WTC11 (cell line): Measurements from ENCODE around the gene CYSRT1. TPM values are rescaled to one million over a fixed set of nuclear protein-coding genes. Genes with fewer than 3 reads are reported as not detected.

Experiments used
- ATAC-seq: fragments of 200-7000 bp; cut with Tn5 transposase; 2 replicates; pipeline ENCODE4 v1.10.0; 2021; ENCODE audit warnings: mild to moderate bottlenecking, moderate library complexity
- CTCF ChIA-PET: fragments of 300-600 bp; sonication (Branson Sonifier 250); formaldehyde crosslinking; loops from one replicate; lab custom pipeline; 2021; ENCODE audit warnings: antibody characterized with exemption; lab: Charles Lee
- POLR2A ChIA-PET: fragments of 350-600 bp; sonication (Branson Sonifier 250); formaldehyde crosslinking; loops from one replicate; lab custom pipeline; 2021; ENCODE audit warnings: antibody characterized with exemption; lab: Charles Lee
- DNase-seq: peaks from one replicate; pipeline ENCODE4 v3.0.0; 2021; ENCODE audit warnings: low spot score
- H3K27ac Mint-ChIP-seq: 2 replicates; pipeline ENCODE4 v1.8.0; 2021; ENCODE audit warnings: mixed read lengths
- H3K27me3 Mint-ChIP-seq: 2 replicates; pipeline ENCODE4 v1.8.0; 2021; ENCODE audit warnings: low read depth, mild to moderate bottlenecking, moderate library complexity, mixed read lengths
- H3K36me3 Mint-ChIP-seq: 2 replicates; pipeline ENCODE4 v1.8.0; 2021; ENCODE audit warnings: mixed read lengths
- H3K4me1 Mint-ChIP-seq: 2 replicates; pipeline ENCODE4 v1.8.0; 2022; ENCODE audit warnings: mixed read lengths
- H3K4me3 Mint-ChIP-seq: 2 replicates; pipeline ENCODE4 v1.8.0; 2021; ENCODE audit warnings: mild to moderate bottlenecking, moderate library complexity, mixed read lengths
- H3K9me3 Mint-ChIP-seq: 2 replicates; pipeline ENCODE4 v1.8.0; 2021; ENCODE audit warnings: mixed read lengths
- ATF1 ChIP-seq: sonication (generic); formaldehyde crosslinking; IDR thresholded peaks from 2 replicates; pipeline ENCODE4 v1.8.1; 2023; ENCODE audit warnings: mild to moderate bottlenecking, moderate library complexity, missing genetic modification reagents
- CREM ChIP-seq: sonication (generic); formaldehyde crosslinking; IDR thresholded peaks from 2 replicates; pipeline ENCODE4 v1.8.1; 2022; ENCODE audit warnings: mild to moderate bottlenecking, missing genetic modification reagents, moderate library complexity
- ELF4 ChIP-seq: sonication (generic); formaldehyde crosslinking; IDR thresholded peaks from 2 replicates; pipeline ENCODE4 v1.8.1; 2022; ENCODE audit warnings: low read depth, mild to moderate bottlenecking, moderate library complexity, missing genetic modification reagents
- ETV6 ChIP-seq: sonication (generic); formaldehyde crosslinking; IDR thresholded peaks from 2 replicates; pipeline ENCODE4 v1.8.1; 2022; ENCODE audit warnings: mild to moderate bottlenecking, missing genetic modification reagents
- FOXJ3 ChIP-seq: sonication (generic); formaldehyde crosslinking; IDR thresholded peaks from 2 replicates; pipeline ENCODE4 v1.9.0; 2021; ENCODE audit warnings: missing genetic modification reagents, mild to moderate bottlenecking, borderline replicate concordance
- GTF2I ChIP-seq: fragments of 250-450 bp; sonication (Bioruptor Pico); conservative IDR thresholded peaks from 2 replicates; pipeline ENCODE4 v1.4.0; 2021; ENCODE audit warnings: mild to moderate bottlenecking
- MYBL2 ChIP-seq: sonication (generic); formaldehyde crosslinking; IDR thresholded peaks from 2 replicates; pipeline ENCODE4 v1.8.1; 2023; ENCODE audit warnings: mild to moderate bottlenecking, moderate library complexity, missing genetic modification reagents
- NR2C2 ChIP-seq: sonication (generic); formaldehyde crosslinking; IDR thresholded peaks from 2 replicates; pipeline ENCODE4 v1.8.0; 2022; ENCODE audit warnings: mild to moderate bottlenecking, missing genetic modification reagents
- RELA ChIP-seq: sonication (generic); formaldehyde crosslinking; IDR thresholded peaks from 2 replicates; pipeline ENCODE4 v1.8.1; 2022; ENCODE audit warnings: missing genetic modification reagents, mild to moderate bottlenecking, borderline replicate concordance
- SOX15 ChIP-seq: fragments of 250-450 bp; sonication (Bioruptor Pico); IDR thresholded peaks from 2 replicates; pipeline ENCODE4 v1.9.0; 2021; ENCODE audit warnings: mild to moderate bottlenecking
- TCF7 ChIP-seq: sonication (generic); formaldehyde crosslinking; IDR thresholded peaks from 2 replicates; pipeline ENCODE4 v1.8.0; 2022; ENCODE audit warnings: mild to moderate bottlenecking, low read depth, missing genetic modification reagents, moderate library complexity
- TEAD4 ChIP-seq: sonication (generic); formaldehyde crosslinking; IDR thresholded peaks from 2 replicates; pipeline ENCODE4 v1.8.0; 2022; ENCODE audit warnings: mild to moderate bottlenecking, missing genetic modification reagents
- TP53 ChIP-seq: sonication (generic); formaldehyde crosslinking; IDR thresholded peaks from 2 replicates; pipeline ENCODE4 v1.8.1; 2023; ENCODE audit warnings: mild to moderate bottlenecking, missing genetic modification reagents
- ZNF121 ChIP-seq: sonication (generic); formaldehyde crosslinking; IDR thresholded peaks from 2 replicates; pipeline ENCODE4 v1.8.0; 2023; ENCODE audit warnings: missing genetic modification reagents
- ZNF138 ChIP-seq: sonication (generic); formaldehyde crosslinking; conservative IDR thresholded peaks from 2 replicates; pipeline ENCODE4 v1.8.1; 2022; ENCODE audit warnings: mild to moderate bottlenecking, moderate library complexity, missing genetic modification reagents
- ZNF416 ChIP-seq: fragments of 250-450 bp; sonication (Bioruptor Pico); IDR thresholded peaks from 2 replicates; pipeline ENCODE4 v1.9.0; 2021; ENCODE audit warnings: mild to moderate bottlenecking, inconsistent platforms
- ZNF423 ChIP-seq: fragments of 250-450 bp; sonication (Bioruptor Pico); IDR thresholded peaks from 2 replicates; pipeline ENCODE4 v2.1.2; 2022; ENCODE audit warnings: mild to moderate bottlenecking, moderate library complexity
- ZNF671 ChIP-seq: fragments of 250-450 bp; sonication (Bioruptor Pico); IDR thresholded peaks from 2 replicates; pipeline ENCODE4 v1.8.0; 2021; ENCODE audit warnings: mild to moderate bottlenecking
- total RNA-seq: library from RNA; stranded (reverse); gene quantifications from 3 replicates; pipeline ENCODE4 v1.2.3, GENCODE V29; 2021
- TF ChIP-seq, protein P1 (sequence below): fragments of 250-450 bp; sonication (Bioruptor Pico); IDR thresholded peaks from 2 replicates; pipeline ENCODE4 v1.9.0; 2021; ENCODE audit warnings: moderate library complexity, mild to moderate bottlenecking, inconsistent platforms, borderline replicate concordance
- TF ChIP-seq, protein P2 (sequence below): sonication (generic); formaldehyde crosslinking; conservative IDR thresholded peaks from 2 replicates; pipeline ENCODE4 v1.8.1; 2023; ENCODE audit warnings: mild to moderate bottlenecking, low read depth, missing genetic modification reagents, moderate library complexity
- TF ChIP-seq, protein P3 (sequence below): fragments of 250-450 bp; sonication (Bioruptor Pico); IDR thresholded peaks from 2 replicates; pipeline ENCODE4 v2.1.2; 2022; ENCODE audit warnings: mild to moderate bottlenecking, moderate library complexity
- TF ChIP-seq, protein P4 (sequence below): sonication (generic); formaldehyde crosslinking; IDR thresholded peaks from 2 replicates; pipeline ENCODE4 v1.8.0; 2023; ENCODE audit warnings: missing genetic modification reagents, mild to moderate bottlenecking, borderline replicate concordance
- TF ChIP-seq, protein P5 (sequence below): fragments of 250-450 bp; sonication (Bioruptor Pico); IDR thresholded peaks from 2 replicates; pipeline ENCODE4 v1.9.0; 2021; ENCODE audit warnings: mild to moderate bottlenecking, borderline replicate concordance

CYSRT1 gene
- total RNA-seq, 1 experiment from 2014 or later: 3.5 TPM

GRCh38 chr9:137219757-137220316 is 5.1 kb upstream of the CYSRT1 start (continued):
- no peak for TF ChIP-seq ZNF423
- TF ChIP-seq RELA: no peak
- TF ChIP-seq GTF2I (CRISPR knock-in tag): no peak
- TF ChIP-seq FOXJ3: no peak
- TF ChIP-seq ZNF138 (CRISPR knock-in tag): no peak
- TF ChIP-seq, protein P1, sequence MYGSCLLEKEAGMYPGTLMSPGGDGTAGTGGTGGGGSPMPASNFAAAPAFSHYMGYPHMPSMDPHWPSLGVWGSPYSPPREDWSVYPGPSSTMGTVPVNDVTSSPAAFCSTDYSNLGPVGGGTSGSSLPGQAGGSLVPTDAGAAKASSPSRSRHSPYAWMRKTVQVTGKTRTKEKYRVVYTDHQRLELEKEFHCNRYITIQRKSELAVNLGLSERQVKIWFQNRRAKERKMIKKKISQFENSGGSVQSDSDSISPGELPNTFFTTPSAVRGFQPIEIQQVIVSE (CRISPR knock-in tag): no peak
- TF ChIP-seq ZNF416 (CRISPR knock-in tag): no peak
- no peak for TF ChIP-seq ELF4 (CRISPR knock-in tag)

GRCh38 chr9:137220317-137221094 is 4.5 kb upstream of the CYSRT1 start:
- ATAC-seq (no peak), DNase-seq (no peak)
- Mint-ChIP-seq H3K9me3 (no peaks in the 10 kb centered on the region), H3K4me1 (peaks cover 4% of the 10 kb centered on the region; the same call in 1 of the 2 replicates), H3K4me3 (peak overlapping the region; percentile 18; the same call in 1 of the 2 replicates), H3K36me3 (0 out of 2 replicates have a peak, but pooled peaks cover 1% of the 10 kb centered on the region), H3K27ac (no peak overlapping the region), H3K27me3 (no peaks in the 10 kb centered on the region)
- CTCF ChIA-PET: interaction anchor here (0.6 to 8.9 kb wide), 7 partner anchors 15 to 185 kb away, joined by 3 to 143 read pairs (median 11); partner anchors contain the start of genes SAPCD2 and TPRN
- POLR2A ChIA-PET: interaction anchor here (0.7 kb wide), 1 partner anchor 46 kb away, joined by 3 read pairs; no protein-coding TSS in a partner anchor
- TF ChIP-seq CREM (CRISPR knock-in tag) (no peak), ZNF671 (CRISPR knock-in tag) (no peak), ATF1 (CRISPR knock-in tag) (no peak), ETV6 (CRISPR knock-in tag) (no peak), NR2C2 (CRISPR knock-in tag) (no peak), SOX15 (CRISPR knock-in tag) (no peak), TEAD4 (CRISPR knock-in tag) (no peak), MYBL2 (CRISPR knock-in tag) (no peak), TCF7 (CRISPR knock-in tag) (no peak), FOXJ3 (no peak), TP53 (CRISPR knock-in tag) (no peak), ZNF121 (CRISPR knock-in tag) (no peak)
- TF ChIP-seq, protein P2, sequence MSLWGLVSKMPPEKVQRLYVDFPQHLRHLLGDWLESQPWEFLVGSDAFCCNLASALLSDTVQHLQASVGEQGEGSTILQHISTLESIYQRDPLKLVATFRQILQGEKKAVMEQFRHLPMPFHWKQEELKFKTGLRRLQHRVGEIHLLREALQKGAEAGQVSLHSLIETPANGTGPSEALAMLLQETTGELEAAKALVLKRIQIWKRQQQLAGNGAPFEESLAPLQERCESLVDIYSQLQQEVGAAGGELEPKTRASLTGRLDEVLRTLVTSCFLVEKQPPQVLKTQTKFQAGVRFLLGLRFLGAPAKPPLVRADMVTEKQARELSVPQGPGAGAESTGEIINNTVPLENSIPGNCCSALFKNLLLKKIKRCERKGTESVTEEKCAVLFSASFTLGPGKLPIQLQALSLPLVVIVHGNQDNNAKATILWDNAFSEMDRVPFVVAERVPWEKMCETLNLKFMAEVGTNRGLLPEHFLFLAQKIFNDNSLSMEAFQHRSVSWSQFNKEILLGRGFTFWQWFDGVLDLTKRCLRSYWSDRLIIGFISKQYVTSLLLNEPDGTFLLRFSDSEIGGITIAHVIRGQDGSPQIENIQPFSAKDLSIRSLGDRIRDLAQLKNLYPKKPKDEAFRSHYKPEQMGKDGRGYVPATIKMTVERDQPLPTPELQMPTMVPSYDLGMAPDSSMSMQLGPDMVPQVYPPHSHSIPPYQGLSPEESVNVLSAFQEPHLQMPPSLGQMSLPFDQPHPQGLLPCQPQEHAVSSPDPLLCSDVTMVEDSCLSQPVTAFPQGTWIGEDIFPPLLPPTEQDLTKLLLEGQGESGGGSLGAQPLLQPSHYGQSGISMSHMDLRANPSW (CRISPR knock-in tag): no peak
- TF ChIP-seq, protein P3, sequence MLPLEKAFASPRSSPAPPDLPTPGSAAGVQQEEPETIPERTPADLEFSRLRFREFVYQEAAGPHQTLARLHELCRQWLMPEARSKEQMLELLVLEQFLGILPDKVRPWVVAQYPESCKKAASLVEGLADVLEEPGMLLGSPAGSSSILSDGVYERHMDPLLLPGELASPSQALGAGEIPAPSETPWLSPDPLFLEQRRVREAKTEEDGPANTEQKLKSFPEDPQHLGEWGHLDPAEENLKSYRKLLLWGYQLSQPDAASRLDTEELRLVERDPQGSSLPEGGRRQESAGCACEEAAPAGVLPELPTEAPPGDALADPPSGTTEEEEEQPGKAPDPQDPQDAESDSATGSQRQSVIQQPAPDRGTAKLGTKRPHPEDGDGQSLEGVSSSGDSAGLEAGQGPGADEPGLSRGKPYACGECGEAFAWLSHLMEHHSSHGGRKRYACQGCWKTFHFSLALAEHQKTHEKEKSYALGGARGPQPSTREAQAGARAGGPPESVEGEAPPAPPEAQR: no peak
- TF ChIP-seq, protein P4, sequence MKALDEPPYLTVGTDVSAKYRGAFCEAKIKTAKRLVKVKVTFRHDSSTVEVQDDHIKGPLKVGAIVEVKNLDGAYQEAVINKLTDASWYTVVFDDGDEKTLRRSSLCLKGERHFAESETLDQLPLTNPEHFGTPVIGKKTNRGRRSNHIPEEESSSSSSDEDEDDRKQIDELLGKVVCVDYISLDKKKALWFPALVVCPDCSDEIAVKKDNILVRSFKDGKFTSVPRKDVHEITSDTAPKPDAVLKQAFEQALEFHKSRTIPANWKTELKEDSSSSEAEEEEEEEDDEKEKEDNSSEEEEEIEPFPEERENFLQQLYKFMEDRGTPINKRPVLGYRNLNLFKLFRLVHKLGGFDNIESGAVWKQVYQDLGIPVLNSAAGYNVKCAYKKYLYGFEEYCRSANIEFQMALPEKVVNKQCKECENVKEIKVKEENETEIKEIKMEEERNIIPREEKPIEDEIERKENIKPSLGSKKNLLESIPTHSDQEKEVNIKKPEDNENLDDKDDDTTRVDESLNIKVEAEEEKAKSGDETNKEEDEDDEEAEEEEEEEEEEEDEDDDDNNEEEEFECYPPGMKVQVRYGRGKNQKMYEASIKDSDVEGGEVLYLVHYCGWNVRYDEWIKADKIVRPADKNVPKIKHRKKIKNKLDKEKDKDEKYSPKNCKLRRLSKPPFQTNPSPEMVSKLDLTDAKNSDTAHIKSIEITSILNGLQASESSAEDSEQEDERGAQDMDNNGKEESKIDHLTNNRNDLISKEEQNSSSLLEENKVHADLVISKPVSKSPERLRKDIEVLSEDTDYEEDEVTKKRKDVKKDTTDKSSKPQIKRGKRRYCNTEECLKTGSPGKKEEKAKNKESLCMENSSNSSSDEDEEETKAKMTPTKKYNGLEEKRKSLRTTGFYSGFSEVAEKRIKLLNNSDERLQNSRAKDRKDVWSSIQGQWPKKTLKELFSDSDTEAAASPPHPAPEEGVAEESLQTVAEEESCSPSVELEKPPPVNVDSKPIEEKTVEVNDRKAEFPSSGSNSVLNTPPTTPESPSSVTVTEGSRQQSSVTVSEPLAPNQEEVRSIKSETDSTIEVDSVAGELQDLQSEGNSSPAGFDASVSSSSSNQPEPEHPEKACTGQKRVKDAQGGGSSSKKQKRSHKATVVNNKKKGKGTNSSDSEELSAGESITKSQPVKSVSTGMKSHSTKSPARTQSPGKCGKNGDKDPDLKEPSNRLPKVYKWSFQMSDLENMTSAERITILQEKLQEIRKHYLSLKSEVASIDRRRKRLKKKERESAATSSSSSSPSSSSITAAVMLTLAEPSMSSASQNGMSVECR (CRISPR knock-in tag): no peak
- TF ChIP-seq, protein P5, sequence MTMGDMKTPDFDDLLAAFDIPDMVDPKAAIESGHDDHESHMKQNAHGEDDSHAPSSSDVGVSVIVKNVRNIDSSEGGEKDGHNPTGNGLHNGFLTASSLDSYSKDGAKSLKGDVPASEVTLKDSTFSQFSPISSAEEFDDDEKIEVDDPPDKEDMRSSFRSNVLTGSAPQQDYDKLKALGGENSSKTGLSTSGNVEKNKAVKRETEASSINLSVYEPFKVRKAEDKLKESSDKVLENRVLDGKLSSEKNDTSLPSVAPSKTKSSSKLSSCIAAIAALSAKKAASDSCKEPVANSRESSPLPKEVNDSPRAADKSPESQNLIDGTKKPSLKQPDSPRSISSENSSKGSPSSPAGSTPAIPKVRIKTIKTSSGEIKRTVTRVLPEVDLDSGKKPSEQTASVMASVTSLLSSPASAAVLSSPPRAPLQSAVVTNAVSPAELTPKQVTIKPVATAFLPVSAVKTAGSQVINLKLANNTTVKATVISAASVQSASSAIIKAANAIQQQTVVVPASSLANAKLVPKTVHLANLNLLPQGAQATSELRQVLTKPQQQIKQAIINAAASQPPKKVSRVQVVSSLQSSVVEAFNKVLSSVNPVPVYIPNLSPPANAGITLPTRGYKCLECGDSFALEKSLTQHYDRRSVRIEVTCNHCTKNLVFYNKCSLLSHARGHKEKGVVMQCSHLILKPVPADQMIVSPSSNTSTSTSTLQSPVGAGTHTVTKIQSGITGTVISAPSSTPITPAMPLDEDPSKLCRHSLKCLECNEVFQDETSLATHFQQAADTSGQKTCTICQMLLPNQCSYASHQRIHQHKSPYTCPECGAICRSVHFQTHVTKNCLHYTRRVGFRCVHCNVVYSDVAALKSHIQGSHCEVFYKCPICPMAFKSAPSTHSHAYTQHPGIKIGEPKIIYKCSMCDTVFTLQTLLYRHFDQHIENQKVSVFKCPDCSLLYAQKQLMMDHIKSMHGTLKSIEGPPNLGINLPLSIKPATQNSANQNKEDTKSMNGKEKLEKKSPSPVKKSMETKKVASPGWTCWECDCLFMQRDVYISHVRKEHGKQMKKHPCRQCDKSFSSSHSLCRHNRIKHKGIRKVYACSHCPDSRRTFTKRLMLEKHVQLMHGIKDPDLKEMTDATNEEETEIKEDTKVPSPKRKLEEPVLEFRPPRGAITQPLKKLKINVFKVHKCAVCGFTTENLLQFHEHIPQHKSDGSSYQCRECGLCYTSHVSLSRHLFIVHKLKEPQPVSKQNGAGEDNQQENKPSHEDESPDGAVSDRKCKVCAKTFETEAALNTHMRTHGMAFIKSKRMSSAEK (CRISPR knock-in tag): no peak
